HCT116 (cell line): ENCODE measurements around the gene UBAC2. TPM values are rescaled to one million over a fixed set of nuclear protein-coding genes. Genes with fewer than 3 reads are reported as not detected.
A peak's percentile ranks its signal among the peaks of the same experiment; 100 is the strongest.

ENCODE experiments used
- ATAC-seq: fragments of 200-7000 bp; cut with Tn5 transposase; 2 replicates; pipeline ENCODE4 v1.9.1; 2020; ENCODE audit warnings: mild to moderate bottlenecking, moderate library complexity
- BruUV-seq: library from RNA; stranded (reverse); fragments of 400-500 nt; replicated peaks from 2 replicates; lab custom pipeline; 2021; lab: Mats Ljungman, UMichigan
- CTCF ChIA-PET: fragments of 300-600 bp; sonication (Branson Sonifier 250); formaldehyde crosslinking; loops from one replicate; lab custom pipeline; 2021; ENCODE audit warnings: antibody characterized with exemption; lab: Charles Lee
- POLR2A ChIA-PET: fragments of 300-600, 350-600 bp; sonication (Branson Sonifier 250); formaldehyde crosslinking; loops from one replicate; lab custom pipeline; 2021; ENCODE audit warnings: antibody characterized with exemption; lab: Charles Lee
- RAD21 ChIA-PET, 2 experiments: fragments of 300-600 bp; sonication (Branson Sonifier 250); formaldehyde crosslinking; loops; one replicate each; lab custom pipeline; 2023; ENCODE audit warnings: low total read pairs in 2 of 2; ENCODE audit not compliant: uncharacterized antibody in 2 of 2, unreplicated experiment in 2 of 2, low non-redundant PET in 1 of 2; lab: Charles Lee
- DNase-seq: peaks from one replicate; pipeline ENCODE4 v3.0.0-alpha.2; 2010; ENCODE audit warnings: low read depth, low spot score
- H2AFZ ChIP-seq: fragments of 200-600 bp; shearing (Covaris generic), sonication (generic); 2 replicates; pipeline ENCODE4 v1.6.1; 2017; ENCODE audit warnings: low read depth, mixed run types, mixed read lengths, antibody characterized with exemption, low read length; ENCODE audit not compliant: poor library complexity, severe bottlenecking
- H3K27ac ChIP-seq: 2 replicates; pipeline ENCODE4 v1.5.1; 2012; ENCODE audit warnings: low read depth, low read length
- H3K27me3 ChIP-seq: fragments of 200-600 bp; sonication (generic); 2 replicates; pipeline ENCODE4 v1.6.1; 2016; ENCODE audit warnings: mixed run types, low read length, mixed read lengths; ENCODE audit not compliant: insufficient read depth
- H3K36me3 ChIP-seq, 2 experiments: fragments of 200-500 bp in 1 of 2; fragments of 200-600 bp in 1 of 2; sonication (Bioruptor generic) in 1 of 2; sonication (generic) in 1 of 2; 2 replicates each; pipeline versions ENCODE4 v1.5.1 to v1.6.1; 2014 to 2016; ENCODE audit warnings: low read length in 2 of 2, inconsistent platforms in 1 of 2, mixed read lengths in 1 of 2, mixed run types in 1 of 2; ENCODE audit not compliant: insufficient read depth in 2 of 2, control insufficient read depth in 1 of 2
- H3K4me1 ChIP-seq, 2 experiments: fragments of 200-600 bp in 1 of 2; sonication (generic) in 1 of 2; 2 replicates each; pipeline versions ENCODE4 v1.5.1 to v1.6.1; 2012 to 2017; ENCODE audit warnings: low read length in 2 of 2, inconsistent platforms in 1 of 2, mild to moderate bottlenecking in 1 of 2, mixed read lengths in 1 of 2, mixed run types in 1 of 2, moderate library complexity in 1 of 2; ENCODE audit not compliant: insufficient read depth in 2 of 2, control insufficient read depth in 1 of 2
- H3K4me2 ChIP-seq: fragments of 200-600 bp; sonication (generic); 2 replicates; pipeline ENCODE4 v1.6.1; 2017; ENCODE audit warnings: mixed run types, low read length, mixed read lengths
- H3K4me3 ChIP-seq, 2 experiments: fragments of 200-600 bp in 1 of 2; sonication (generic) in 1 of 2; replicated peaks in 1 of 2; 2 replicates each; pipeline ENCODE4 v1.5.1; 2011 to 2016; ENCODE audit warnings: low read length in 2 of 2, control low read depth in 1 of 2, low read depth in 1 of 2, mild to moderate bottlenecking in 1 of 2, mixed read lengths in 1 of 2, mixed run types in 1 of 2
- H3K79me2 ChIP-seq: fragments of 200-600 bp; sonication (generic); 2 replicates; pipeline ENCODE4 v1.6.1; 2017; ENCODE audit warnings: mild to moderate bottlenecking, mixed run types, low read length, moderate library complexity, mixed read lengths; ENCODE audit not compliant: insufficient read depth
- H3K9ac ChIP-seq: fragments of 200-600 bp; sonication (generic); 2 replicates; pipeline ENCODE4 v1.6.1; 2016; ENCODE audit warnings: low read length, mixed read lengths
- H3K9me2 ChIP-seq: fragments of 200-600 bp; sonication (generic), shearing (Covaris generic); 2 replicates; pipeline ENCODE4 v1.6.1; 2017; ENCODE audit warnings: mixed run types, mild to moderate bottlenecking, moderate library complexity; ENCODE audit not compliant: insufficient read depth
- H3K9me3 ChIP-seq, 2 experiments: fragments of 200-500 bp in 1 of 2; fragments of 200-600 bp in 1 of 2; sonication (Bioruptor generic) in 1 of 2; sonication (generic) in 1 of 2; 2 replicates each; pipeline ENCODE4 v1.6.1; 2014 to 2017; ENCODE audit warnings: low read length in 2 of 2, mixed read lengths in 2 of 2, inconsistent platforms in 1 of 2, low read depth in 1 of 2, mild to moderate bottlenecking in 1 of 2, mixed run types in 1 of 2, moderate library complexity in 1 of 2; ENCODE audit not compliant: control insufficient read depth in 1 of 2, insufficient read depth in 1 of 2
- H4K20me1 ChIP-seq: fragments of 200-600 bp; sonication (generic), shearing (Covaris generic); 2 replicates; pipeline ENCODE4 v1.6.1; 2017; ENCODE audit warnings: mixed run types, mild to moderate bottlenecking, moderate library complexity; ENCODE audit not compliant: insufficient read depth
- CBX3 ChIP-seq: IDR thresholded peaks from 2 replicates; pipeline ENCODE4 v1.6.1; 2012; ENCODE audit warnings: low read depth
- CEBPB ChIP-seq: IDR thresholded peaks from 2 replicates; pipeline ENCODE4 v1.6.1; 2012; ENCODE audit warnings: low read depth
- CTCF ChIP-seq, 3 experiments: fragments of 200-600 bp in 1 of 3; sonication (generic) in 1 of 3; IDR thresholded peaks in 2 of 3; conservative IDR thresholded peaks in 1 of 3; 2 replicates each; pipeline ENCODE4 v1.5.1; 2012 to 2017; ENCODE audit warnings: low read depth in 2 of 3, low read length in 2 of 3, antibody characterized with exemption in 1 of 3, borderline replicate concordance in 1 of 3, control low read depth in 1 of 3, mild to moderate bottlenecking in 1 of 3, mixed read lengths in 1 of 3, mixed run types in 1 of 3, moderate library complexity in 1 of 3; ENCODE audit not compliant: insufficient read depth in 1 of 3
- ELF1 ChIP-seq: IDR thresholded peaks from 2 replicates; pipeline ENCODE4 v1.6.1; 2012; ENCODE audit warnings: low read depth, borderline replicate concordance
- EZH2phosphoT487 ChIP-seq: fragments of 200-600 bp; IDR thresholded peaks from 2 replicates; pipeline ENCODE4 v1.6.1; 2018; ENCODE audit warnings: antibody characterized with exemption, borderline replicate concordance
- JUND ChIP-seq: IDR thresholded peaks from 2 replicates; pipeline ENCODE4 v1.6.1; 2012
- POLR2AphosphoS5 ChIP-seq: IDR thresholded peaks from 2 replicates; pipeline ENCODE4 v1.6.1; 2011; ENCODE audit warnings: mild to moderate bottlenecking, low read depth, low read length, moderate library complexity
- REST ChIP-seq: IDR thresholded peaks from 2 replicates; pipeline ENCODE4 v1.6.1; 2012; ENCODE audit warnings: low read depth
- SIN3A ChIP-seq: IDR thresholded peaks from 2 replicates; pipeline ENCODE4 v1.6.1; 2012; ENCODE audit warnings: low read depth
- SRF ChIP-seq: IDR thresholded peaks from 2 replicates; pipeline ENCODE4 v1.6.1; 2012; ENCODE audit warnings: low read depth
- TCF7L2 ChIP-seq: IDR thresholded peaks from 2 replicates; pipeline ENCODE4 v1.7.0; 2011; ENCODE audit warnings: borderline replicate concordance, inconsistent platforms; ENCODE audit not compliant: insufficient read depth, insufficient read length; ENCODE audit errors: extremely low read depth
- ZBTB33 ChIP-seq: IDR thresholded peaks from 2 replicates; pipeline ENCODE4 v1.6.1; 2011; ENCODE audit warnings: mild to moderate bottlenecking, low read length, moderate library complexity; ENCODE audit not compliant: insufficient replicate concordance; ENCODE audit errors: extremely low read depth
- intact Hi-C: fragments of 100-400 bp; cut with micrococcal nuclease; formaldehyde crosslinking; loops from 2 replicates; pipeline ENCODE4 v1.10.0; 2022
- total RNA-seq: library from RNA; stranded (reverse); gene quantifications from one replicate; pipeline ENCODE4 v1.2.1, GENCODE V29; 2021; ENCODE audit not compliant: unreplicated experiment

UBAC2 gene
- total RNA-seq, 1 experiment from 2014 or later: 67.4 TPM

- TF ChIP-seq EZH2phosphoT487: no peak
- no peak for TF ChIP-seq POLR2AphosphoS5
- TF ChIP-seq CTCF (IDR thresholded peaks at IDR 0.05 in 2 of 3, conservative IDR thresholded peaks at IDR 0.05 in 1 of 3; ENCODE audit: borderline replicate concordance in 1 of 3, insufficient read depth in 1 of 3, low read depth in 2 of 3, low read length in 2 of 3): no peak
- no peak for TF ChIP-seq SRF
- TF ChIP-seq SIN3A: no peak
- TF ChIP-seq REST: peak; percentile 18; the same call in 1 of the 2 replicates
- no peak for TF ChIP-seq ZBTB33
- no peak for TF ChIP-seq ELF1
- TF ChIP-seq JUND: no peak
- peak; percentile 59; the same call in 1 of the 2 replicates for TF ChIP-seq CEBPB
- no peak for TF ChIP-seq CBX3
- TF ChIP-seq TCF7L2: no peak
- Histone ChIP-seq H3K27me3 (no peaks in the 10 kb centered on the region), H3K79me2 (peaks cover 24% of the 10 kb centered on the region; the same call in 1 of the 2 replicates), H3K36me3 (0 out of 4 replicates have a peak, but pooled peaks cover 0 to 6% of the 10 kb centered on the region in 2 experiments), H3K9me2 (no peaks in the 10 kb centered on the region), H3K27ac (no peak overlapping the region), H4K20me1 (no peaks in the 10 kb centered on the region), H3K9ac (0 out of 2 replicates have a peak overlapping the region, but pooled peaks have one; percentile 36), H2AFZ (no peak overlapping the region), H3K9me3 (no peaks in the 10 kb centered on the region), H3K4me3 (no peak overlapping the region), H3K4me2 (peak overlapping the region; percentile 40), H3K4me1 (peaks cover 72 to 95% of the 10 kb centered on the region in 2 experiments)
- ChIA-PET POLR2A (interaction anchor here (1.0 kb wide), 1 partner anchor 10 kb away, joined by 3 read pairs; no protein-coding TSS in a partner anchor), CTCF (no interaction called here), RAD21 (no interaction called here)
- intact Hi-C loops: no loop called here
- ATAC-seq (no peak), DNase-seq (no peak)
- BruUV-seq: no TSS peak
Observed at GRCh38 chr13:99311748-99312492, 111.3 kb downstream of the UBAC2 start.
